Measurements from ENCODE around the gene HECW1.

Gene HECW1

GRCh38 chr7:43460733-43461348 lies 348.4 kb downstream of the HECW1 start:
- no peak for TF ChIP-seq CTCF (IDR thresholded peaks at IDR 0.05; ENCODE audit: low read depth, low read length, missing control alignments)
- H3K36me3 ChIP-seq (replicated peaks): no peaks in the 10 kb centered on the region
- in situ Hi-C loops (cut with HindIII; ENCODE audit: low pct_ligation_motif_present, low sequenced_read_pairs): no loop called here
- DNase-seq: no peak
- H3K4me3 ChIP-seq (ENCODE audit: low read depth, low read length): no peak overlapping the region
- no peak overlapping the region for H3K27ac ChIP-seq
- H3K27me3 ChIP-seq (replicated peaks): no peaks in the 10 kb centered on the region

DNA sequence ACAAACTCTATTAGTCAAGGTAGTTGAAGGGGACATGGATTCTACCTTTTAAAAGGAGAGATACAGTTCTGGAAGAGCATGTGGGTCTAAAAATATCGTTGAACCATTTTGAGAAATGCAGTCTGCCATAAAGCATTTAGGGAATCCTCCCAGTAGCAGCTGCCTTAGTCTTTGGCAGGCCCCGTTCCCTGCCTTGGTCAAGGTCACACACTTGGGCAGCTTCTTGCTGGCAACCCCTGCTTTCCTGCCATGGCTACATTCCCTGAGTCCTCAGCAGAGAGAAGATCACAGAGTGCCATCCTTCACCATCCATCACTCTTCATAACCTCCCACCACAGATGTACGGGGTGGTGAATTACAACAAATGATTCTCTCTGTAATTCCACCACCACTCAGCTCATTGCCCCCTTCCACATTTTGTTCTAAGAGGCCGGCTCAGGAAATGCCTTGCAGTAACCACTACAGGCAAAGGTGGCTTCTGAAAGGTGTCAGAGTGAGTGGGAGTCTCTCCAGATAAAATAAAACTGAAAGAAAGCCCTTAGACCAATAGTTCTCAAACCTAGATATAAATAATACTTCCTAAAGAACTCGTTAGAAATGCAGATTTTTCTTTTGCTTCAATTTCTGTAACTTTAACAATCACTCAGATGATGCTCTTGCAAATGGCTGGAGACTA lies 349.0 kb downstream of the HECW1 start:
- H3K4me3 ChIP-seq (ENCODE audit: low read depth, low read length): no peak overlapping the region
- no peaks in the 10 kb centered on the region for H3K36me3 ChIP-seq (replicated peaks)
- no peak overlapping the region for H3K27ac ChIP-seq
- no peak for TF ChIP-seq CTCF (IDR thresholded peaks at IDR 0.05; ENCODE audit: low read depth, low read length, missing control alignments)
- DNase-seq: no peak
- H3K27me3 ChIP-seq (replicated peaks): no peaks in the 10 kb centered on the region
- in situ Hi-C loops (cut with HindIII; ENCODE audit: low pct_ligation_motif_present, low sequenced_read_pairs): no loop called here

DNA sequence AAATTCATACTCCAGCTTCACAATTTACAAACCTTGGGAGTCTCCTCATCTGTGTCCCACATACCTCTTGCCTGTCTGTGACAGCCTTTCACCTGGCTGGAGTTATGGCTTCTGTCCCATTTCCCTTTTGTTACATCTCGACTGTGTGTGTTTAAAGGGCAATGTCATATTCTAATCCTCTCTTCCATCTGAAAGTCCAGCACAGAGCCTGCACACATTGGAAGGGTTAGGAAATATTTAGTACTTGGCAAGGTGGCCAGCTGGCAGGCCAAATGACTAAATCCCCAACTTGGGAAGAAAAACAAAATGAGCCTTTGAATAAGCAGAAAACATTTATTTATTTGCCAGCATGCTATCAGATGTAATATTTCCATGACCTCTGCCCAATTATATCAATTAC lies 350.4 kb downstream of the HECW1 start:
- no peak for TF ChIP-seq CTCF (IDR thresholded peaks at IDR 0.05; ENCODE audit: low read depth, low read length, missing control alignments)
- Histone ChIP-seq H3K27ac (no peak overlapping the region), H3K36me3 (replicated peaks) (no peaks in the 10 kb centered on the region), H3K4me3 (ENCODE audit: low read depth, low read length) (no peak overlapping the region), H3K27me3 (replicated peaks) (no peaks in the 10 kb centered on the region)
- DNase-seq: no peak
- in situ Hi-C loops (cut with HindIII; ENCODE audit: low pct_ligation_motif_present, low sequenced_read_pairs): no loop called here

- DNase-seq: no peak
- H3K4me3 ChIP-seq (ENCODE audit: low read depth, low read length): no peak overlapping the region
- H3K36me3 ChIP-seq (replicated peaks): no peaks in the 10 kb centered on the region
- TF ChIP-seq CTCF (IDR thresholded peaks at IDR 0.05; ENCODE audit: low read depth, low read length, missing control alignments): no peak
- no peaks in the 10 kb centered on the region for H3K27me3 ChIP-seq (replicated peaks)
- in situ Hi-C loops (cut with HindIII; ENCODE audit: low pct_ligation_motif_present, low sequenced_read_pairs): no loop called here
- no peak overlapping the region for H3K27ac ChIP-seq
Observed at GRCh38 chr7:43463401-43463980, 351.0 kb downstream of the HECW1 start.

GRCh38 chr7:43465581-43466554 lies 353.4 kb downstream of the HECW1 start:
- Histone ChIP-seq H3K36me3 (replicated peaks) (no peaks in the 10 kb centered on the region), H3K27ac (no peak overlapping the region), H3K27me3 (replicated peaks) (no peaks in the 10 kb centered on the region), H3K4me3 (ENCODE audit: low read depth, low read length) (no peak overlapping the region)
- in situ Hi-C loops (cut with HindIII; ENCODE audit: low pct_ligation_motif_present, low sequenced_read_pairs): no loop called here
- DNase-seq: no peak
- TF ChIP-seq CTCF (IDR thresholded peaks at IDR 0.05; ENCODE audit: low read depth, low read length, missing control alignments): no peak

Measured in brain microvascular endothelial cell (primary cell).